GM10847 (cell line): ENCODE data around the gene MOV10.

Experiments used
- POLR2A ChIP-seq: IDR thresholded peaks from 2 replicates; pipeline ENCODE4 v1.6.1; 2011; ENCODE audit not compliant: insufficient read length; ENCODE audit errors: extremely low read depth

Gene MOV10

DNA sequence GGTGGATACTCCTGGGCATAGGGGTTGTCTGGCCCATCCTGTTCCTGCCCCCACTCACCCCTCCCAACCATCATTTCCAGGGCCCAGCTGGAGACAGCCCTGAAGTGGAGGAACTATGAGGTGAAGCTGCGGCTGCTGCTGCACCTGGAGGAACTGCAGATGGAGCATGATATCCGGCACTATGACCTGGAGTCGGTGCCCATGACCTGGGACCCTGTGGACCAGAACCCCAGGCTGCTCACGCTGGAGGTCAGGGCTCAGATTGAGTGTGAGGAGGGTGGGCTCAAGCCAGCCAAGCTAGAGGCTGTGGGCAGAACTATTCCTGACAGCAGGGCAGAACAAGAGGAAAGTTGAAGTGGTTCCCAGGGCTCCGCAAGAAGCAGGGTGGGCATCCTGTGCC is 18.2 kb downstream of the MOV10 start:
- TF ChIP-seq POLR2A, result no peak

DNA sequence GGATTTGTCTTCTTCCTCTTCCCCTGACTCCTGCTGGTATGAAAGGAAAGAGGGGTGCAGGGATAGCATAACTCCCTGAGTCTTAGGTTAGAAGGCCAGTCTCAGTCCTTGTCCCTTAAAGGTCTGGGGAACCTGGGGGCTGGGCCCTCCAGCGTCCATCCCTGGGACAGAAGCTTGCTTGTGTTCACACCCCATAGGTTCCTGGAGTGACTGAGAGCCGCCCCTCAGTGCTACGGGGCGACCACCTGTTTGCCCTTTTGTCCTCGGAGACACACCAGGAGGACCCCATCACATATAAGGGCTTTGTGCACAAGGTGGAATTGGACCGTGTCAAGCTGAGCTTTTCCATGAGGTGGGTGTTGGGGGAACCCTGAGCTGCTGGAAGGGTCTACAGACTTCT is 19.4 kb downstream of the MOV10 start:
- no peak for TF ChIP-seq POLR2A

DNA sequence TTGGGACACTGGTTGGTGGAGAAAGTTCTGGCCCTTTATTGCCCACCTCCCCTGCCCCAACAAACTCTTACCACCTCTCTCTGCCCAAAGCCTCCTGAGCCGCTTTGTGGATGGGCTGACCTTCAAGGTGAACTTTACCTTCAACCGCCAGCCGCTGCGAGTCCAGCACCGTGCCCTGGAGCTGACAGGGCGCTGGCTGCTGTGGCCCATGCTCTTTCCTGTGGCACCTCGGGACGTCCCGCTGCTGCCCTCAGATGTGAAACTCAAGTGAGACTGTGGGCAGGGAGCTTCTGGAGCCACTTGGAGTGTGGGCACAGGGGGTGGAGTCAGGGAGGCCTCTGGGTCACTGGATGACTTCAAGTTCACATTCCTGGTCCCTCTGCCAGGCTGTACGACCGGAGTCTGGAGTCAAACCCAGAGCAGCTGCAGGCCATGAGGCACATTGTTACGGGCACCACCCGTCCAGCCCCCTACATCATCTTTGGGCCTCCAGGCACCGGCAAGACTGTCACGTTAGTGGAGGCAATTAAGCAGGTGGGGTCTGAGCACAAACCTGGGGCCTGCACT is 20.0 kb downstream of the MOV10 start:
- no peak for TF ChIP-seq POLR2A

DNA sequence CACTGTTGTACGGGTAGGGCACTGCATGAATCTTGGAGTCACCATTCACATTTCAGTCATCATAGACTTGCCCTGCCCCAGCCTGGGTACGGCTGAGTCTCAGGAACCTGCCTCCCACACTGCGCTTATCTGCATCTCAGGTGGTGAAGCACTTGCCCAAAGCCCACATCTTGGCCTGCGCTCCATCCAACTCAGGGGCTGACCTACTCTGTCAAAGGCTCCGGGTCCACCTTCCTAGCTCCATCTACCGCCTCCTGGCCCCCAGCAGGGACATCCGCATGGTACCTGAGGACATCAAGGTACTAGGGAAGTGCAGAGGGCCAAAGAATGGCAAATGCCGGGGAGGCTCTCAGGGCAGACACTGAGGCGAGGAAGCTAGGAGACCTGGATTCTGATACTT is 20.8 kb downstream of the MOV10 start:
- TF ChIP-seq POLR2A, result no peak

DNA sequence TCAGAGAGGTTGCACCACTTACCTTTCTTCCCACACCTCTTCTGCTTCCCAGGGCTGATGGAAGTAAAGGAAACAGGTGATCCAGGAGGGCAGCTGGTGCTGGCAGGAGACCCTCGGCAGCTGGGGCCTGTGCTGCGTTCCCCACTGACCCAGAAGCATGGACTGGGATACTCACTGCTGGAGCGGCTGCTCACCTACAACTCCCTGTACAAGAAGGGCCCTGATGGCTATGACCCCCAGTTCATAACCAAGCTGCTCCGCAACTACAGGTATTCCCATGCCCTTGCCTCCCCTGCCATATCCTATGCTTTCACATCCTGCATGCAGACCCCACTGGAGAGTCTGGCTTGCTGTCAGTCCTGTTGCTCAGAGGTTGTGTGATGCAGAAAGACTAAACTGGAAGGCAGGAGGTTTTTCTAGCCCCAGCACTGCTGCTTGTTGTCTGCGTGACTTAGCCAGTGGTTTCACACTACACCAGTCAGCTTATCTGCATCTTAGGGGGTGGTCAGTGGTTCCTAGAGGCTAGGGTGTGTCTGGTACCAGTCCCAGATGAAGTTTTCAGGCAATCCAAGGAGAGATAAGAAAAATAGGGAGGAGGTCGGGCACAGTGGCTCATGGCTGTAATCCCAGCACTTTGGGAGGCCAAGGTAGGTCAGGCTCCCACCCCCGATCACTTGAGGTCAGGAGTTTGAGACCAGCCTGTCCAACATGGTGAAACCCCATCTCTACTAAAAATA is 22.3 kb downstream of the MOV10 start:
- TF ChIP-seq POLR2A, result no peak

DNA sequence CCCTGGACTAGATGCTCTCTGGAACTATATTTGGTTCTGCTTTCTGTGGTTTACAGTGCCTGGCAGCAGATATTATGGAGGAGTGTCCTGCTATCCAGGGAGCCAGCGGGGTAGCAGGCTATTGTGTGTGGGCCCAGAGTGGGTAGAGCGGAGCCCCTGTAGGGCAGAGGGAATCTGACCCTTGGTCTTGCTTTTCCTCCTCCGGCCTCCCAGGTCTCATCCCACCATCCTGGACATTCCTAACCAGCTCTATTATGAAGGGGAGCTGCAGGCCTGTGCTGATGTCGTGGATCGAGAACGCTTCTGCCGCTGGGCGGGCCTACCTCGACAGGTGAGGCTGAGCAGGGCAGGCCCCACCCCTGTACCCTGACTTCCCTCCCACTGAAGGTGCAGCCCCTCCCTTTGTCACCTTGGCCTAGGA is 23.3 kb downstream of the MOV10 start:
- TF ChIP-seq POLR2A, result no peak

DNA sequence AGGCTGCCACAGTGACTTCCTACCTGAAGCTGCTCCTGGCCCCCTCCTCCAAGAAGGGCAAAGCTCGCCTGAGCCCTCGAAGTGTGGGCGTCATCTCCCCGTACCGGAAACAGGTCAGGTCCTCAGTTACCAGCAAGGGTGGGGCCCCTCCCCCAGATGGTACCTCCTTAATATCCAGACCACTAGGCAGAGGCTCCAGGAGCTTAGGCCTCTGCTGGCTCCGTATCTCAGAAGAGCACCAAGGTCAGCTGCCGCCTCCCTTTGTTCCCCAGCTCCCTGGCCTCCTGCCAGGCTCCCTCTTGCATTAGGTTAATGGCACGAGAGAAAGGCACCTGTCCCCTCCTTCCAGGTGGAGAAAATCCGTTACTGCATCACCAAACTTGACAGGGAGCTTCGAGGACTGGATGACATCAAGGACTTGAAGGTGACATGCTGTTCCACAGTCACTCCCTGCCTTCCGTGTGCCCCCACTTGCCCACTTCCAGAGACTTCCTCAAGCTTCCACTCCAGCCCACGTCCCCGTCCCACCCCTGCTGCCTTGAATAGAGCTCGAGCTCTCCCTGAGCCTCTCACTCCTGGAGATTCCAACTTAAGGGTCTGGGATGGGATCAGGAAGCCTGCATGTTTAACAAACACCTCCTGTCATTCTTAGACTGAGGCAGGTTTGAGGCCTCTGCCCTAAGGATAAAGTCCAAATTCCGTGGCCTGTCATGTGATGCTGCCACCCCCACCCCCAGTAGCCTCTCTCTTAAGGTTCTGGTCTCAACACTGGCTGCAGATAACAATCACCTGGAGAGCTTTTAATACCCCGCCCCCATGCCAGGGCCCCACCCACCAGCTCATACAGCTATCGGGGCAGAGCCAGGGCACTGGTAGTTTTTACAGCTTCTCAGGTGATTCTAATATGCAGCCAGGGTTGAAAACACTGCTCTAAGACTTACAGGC is 24.2 kb downstream of the MOV10 start:
- TF ChIP-seq POLR2A, result no peak

DNA sequence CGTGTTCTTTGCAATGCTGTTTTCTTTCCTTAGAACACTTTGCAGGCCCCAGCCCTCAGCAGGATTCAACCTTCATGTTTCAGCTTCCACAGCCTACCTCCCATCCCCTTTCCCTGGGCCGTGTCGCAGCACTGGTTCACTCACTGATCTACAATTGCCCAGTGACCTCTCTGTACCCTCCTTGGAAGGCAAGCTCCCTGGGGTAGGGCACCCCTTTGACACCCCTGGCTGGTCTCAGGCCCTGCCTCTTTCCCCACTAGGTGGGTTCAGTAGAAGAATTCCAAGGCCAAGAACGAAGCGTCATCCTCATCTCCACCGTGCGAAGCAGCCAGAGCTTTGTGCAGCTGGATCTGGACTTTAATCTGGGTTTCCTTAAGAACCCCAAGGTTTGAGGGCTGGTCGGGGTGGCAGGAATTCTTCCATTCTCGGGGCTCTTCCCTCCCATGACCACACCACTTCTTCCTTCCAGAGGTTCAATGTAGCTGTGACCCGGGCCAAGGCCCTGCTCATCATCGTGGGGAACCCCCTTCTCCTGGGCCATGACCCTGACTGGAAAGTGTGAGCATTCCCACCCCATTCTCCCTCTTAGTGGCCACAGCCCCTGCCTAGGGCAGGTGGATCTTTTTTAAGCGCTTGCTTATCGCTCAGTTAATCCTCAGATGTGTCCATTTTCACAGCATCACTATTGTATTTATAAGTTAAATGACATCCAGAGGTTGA is 25.1 kb downstream of the MOV10 start:
- TF ChIP-seq POLR2A, result no peak

DNA sequence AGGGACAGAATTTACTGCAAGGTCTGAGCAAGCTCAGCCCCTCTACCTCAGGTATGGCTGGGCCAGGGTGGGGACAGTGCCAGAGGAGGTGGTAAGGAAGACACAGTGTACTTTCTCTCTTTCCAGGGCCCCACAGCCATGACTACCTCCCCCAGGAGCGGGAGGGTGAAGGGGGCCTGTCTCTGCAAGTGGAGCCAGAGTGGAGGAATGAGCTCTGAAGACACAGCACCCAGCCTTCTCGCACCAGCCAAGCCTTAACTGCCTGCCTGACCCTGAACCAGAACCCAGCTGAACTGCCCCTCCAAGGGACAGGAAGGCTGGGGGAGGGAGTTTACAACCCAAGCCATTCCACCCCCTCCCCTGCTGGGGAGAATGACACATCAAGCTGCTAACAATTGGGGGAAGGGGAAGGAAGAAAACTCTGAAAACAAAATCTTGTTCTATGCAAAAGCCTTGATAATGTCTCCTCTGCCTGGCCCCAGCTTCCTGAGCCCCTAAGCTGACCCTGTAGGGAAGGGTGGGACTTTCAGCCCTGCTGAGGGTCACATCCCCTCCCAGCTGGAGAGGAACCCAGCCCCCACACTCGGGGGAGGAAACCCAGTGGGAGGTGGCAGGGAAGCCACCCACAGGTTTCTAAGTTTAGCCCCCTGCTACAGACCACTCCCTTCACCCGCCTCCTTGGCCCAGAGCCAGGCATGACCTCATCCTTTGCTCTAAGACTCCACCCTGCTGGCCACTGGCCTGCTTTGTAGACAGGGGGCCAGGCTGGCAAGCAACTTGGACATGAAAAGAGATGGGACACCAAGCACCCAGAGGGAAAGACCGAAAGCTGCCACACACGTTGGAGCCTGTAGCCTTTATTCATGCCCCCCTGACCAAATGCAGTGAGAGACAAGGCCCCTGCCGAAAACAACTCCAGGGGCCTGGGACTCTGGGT is 26.1 kb downstream of the MOV10 start:
- TF ChIP-seq POLR2A, result no peak

DNA sequence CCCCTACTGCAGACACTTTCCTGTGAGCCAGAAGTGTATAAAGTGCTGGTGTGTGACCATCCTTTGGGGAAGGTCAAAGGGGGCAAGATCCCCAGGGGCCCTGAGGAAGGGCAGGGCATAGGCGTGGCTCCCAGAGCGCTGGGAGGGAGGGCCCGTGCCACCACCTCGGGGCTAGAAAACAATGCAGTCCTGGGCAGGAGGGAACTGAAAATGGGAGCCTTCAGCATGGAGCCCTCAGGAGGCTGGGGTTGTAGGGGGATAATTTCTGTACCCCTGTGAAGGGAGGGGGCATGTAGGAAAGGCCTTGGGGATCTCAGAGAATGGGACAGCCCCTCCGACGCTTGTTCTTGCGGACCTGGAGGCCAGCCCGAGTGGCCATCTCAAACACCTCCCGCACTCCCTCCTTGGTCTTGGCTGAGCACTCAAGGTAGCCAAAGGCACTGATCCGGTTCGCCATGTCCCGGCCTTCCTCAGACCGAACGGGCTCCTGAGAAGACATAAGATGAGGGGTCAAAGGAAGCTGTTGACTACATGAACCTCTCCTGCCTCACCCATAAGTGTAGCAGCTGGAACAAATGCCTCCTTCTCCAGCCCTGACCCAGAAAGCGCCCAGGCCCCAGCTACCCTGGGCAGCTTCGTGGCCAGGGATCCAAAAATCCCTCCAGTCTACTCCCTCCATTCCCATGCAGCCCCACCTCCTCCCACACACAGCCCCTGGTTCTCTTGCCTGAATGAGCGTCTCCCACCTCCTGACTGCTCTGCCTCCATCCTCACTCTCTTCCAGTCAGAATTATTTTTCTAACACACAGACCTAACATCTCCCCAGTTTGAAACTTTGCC is 27.0 kb downstream of the MOV10 start:
- no peak for TF ChIP-seq POLR2A

DNA sequence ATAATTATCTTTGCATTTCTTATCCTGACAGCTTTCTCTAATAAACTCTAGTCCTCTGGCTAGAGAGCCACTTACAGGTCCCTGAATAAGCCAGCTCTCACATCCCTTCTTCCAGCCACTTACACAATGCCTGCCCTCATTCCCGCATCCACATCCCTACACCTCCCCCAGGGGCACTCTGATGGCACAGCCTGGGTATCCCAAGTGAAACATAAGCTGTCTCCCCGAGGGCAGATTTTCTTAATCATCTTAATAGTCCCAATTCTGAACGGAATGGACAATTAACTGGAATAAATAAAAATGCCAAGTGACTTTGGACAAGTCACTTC is 27.6 kb downstream of the MOV10 start:
- no peak for TF ChIP-seq POLR2A

DNA sequence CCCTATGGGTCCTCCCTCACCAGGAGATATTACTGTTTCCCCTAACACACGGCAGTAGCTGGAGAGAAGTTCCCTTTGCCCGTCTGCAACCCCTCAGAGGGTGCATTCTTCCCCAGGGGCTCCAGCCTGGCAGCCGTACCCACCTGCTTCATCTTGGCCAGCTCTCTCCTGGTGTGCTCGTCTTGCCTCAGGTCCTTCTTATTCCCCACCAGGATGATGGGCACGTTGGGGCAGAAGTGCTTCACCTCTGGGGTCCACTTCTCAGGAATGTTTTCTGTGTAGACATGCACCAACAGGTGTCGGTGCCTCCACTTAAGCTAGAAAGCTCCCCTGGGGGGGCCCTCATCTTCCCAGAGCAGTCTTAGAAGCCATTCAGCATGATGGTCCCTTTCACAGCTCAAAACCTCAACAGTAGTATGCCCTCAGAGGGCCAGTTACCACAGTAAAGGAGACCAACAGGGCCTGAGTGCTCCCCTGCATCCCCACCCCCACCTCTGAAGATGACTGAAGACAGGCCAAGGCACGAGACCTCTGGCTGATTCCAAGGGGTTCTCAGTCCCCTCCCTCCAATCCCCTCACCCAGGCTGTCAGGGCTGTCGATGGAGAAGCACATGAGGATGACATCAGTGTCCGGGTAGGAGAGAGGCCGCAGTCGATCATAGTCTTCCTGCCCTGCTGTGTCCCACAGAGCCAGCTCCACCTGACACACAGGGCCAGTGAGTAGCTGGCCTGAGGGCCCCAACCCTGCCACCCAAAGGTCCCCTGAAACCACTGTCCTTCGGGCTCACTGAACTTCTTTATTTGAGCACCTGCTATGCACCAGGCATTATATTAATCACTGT is 28.2 kb downstream of the MOV10 start:
- no peak for TF ChIP-seq POLR2A

DNA sequence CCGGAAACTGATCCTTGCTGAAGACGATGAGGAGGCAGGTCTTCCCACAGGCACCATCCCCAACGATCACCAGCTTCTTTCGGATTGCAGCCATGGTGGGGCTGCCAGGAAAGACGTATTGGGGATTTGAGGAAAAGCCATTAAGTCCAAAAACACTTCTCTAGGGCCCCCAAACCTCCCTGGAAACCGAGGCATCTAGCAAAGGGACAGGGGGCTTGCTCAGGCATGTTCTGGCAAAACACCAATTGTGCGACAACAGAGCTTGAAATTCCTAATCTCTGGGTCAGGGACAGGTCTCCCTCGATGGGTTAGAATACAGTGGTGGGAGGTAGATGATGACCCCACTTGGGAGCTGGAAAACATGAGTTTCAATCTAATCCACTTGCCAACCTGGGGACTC is 29.2 kb downstream of the MOV10 start:
- no peak for TF ChIP-seq POLR2A

DNA sequence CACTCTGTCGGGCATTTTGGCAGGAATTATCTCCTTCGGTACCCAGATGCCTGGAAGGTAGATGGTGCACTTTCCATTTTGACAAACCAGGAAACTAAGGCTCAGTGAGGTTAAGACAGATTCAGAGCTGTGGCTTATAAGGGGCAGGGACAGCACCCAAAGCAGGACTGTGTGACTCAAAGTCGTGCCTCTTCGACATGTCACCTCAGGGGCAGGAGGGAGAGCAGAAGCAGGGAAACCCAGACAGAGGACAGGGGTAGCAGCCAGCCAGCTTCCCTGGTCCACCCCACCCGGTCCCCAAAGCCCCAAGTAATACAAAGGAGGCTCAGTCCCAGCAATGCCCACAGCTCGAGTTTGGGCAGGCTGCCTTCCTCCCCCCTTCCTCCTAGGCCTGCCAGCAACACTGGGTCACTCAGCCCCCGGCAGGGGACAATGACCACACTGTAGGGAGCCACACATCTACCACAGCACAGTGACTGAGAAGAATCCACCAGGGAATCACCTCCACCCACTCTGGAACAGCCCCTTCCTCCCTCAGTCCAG is 30.0 kb downstream of the MOV10 start:
- no peak for TF ChIP-seq POLR2A
